Iris pigment epithelial cell (primary cell): Measurements from ENCODE around the gene ERGIC1.

Experiments
- DNase-seq: peaks from one replicate; pipeline ENCODE4 v3.0.0-alpha.2; 2011; ENCODE audit warnings: low read depth

Gene ERGIC1

DNA sequence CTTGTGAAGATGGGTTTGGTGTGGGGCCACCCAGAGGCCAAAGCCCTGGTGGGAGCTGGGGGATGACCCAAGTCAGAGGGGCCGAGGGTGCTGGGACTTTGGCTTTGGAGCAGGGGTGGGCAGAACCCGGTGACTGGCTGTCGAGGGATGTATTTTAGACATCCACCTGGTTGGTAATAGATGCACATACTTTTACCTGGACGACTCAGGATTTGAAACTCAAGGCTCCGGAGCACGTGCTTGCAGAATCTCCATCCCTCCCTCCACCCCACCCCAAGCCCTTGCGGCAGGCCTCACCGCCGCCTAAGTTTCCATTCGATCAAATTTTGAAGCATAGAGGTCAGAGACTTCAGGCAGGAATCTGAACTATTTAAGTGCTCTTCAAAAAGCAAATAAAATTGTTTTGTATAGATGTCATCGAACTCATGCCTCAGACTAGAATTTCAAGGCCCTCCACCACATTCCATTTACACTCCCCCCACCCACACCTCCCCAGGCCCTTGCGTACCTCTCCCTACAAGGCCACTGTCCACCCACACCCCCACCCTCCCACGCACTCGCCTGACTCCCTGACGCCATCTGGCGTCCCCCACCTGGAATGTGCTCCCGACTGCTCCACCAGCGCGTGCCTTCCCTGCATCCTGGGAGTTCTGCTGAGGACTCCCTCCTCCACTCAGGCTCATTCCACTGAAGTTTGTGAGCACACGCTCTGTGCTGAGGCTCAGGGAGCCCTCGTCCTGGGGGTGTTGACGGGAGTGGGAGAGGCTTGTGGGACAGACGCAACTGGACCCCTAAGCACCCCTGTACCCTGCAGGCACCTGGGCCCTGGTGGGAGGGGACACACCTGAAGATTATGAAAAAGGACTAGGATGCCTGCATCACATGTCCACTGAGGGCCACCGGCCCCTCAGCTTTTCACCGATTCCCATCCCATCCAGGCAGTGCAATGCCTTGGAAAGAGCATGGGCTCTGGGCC lies 68.7 kb downstream of the ERGIC1 start:
- DNase-seq: peak; percentile 99

DNA sequence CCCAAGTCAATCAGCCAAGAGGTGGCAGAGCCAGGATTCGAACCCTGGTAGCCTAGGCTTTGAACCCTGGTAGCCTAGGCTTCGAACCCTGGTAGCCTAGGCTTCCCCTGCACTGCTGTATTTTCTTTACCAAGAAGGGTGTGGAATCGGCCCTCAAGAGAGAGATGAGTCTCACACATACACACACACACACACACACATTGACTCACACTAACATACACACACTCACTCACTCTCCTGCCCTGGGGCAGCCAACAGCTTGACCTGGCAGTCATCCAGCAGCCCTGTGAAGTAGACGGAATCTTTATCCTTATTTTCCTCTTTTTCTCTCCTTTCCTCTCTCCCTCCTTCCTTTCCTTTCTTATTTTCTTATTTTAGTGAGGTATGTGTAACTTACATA lies 69.7 kb downstream of the ERGIC1 start:
- peak; percentile 95 for DNase-seq

DNA sequence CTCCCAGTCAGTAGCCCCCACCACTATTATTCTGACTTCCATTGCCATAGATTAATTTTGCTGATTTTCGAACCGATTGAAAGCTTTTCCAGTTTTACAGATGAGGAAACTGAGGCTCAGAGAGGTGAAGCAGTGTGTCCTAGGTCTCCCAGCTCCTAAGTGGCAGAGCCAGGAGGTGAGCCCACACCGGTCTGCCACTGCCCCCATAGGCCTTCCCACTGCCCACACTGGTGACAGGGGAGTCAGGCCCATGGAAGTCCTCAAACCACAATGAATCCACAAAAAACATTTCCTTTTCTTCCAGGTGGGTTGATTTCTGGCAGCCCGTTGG lies 70.2 kb downstream of the ERGIC1 start:
- DNase-seq: no peak

DNA sequence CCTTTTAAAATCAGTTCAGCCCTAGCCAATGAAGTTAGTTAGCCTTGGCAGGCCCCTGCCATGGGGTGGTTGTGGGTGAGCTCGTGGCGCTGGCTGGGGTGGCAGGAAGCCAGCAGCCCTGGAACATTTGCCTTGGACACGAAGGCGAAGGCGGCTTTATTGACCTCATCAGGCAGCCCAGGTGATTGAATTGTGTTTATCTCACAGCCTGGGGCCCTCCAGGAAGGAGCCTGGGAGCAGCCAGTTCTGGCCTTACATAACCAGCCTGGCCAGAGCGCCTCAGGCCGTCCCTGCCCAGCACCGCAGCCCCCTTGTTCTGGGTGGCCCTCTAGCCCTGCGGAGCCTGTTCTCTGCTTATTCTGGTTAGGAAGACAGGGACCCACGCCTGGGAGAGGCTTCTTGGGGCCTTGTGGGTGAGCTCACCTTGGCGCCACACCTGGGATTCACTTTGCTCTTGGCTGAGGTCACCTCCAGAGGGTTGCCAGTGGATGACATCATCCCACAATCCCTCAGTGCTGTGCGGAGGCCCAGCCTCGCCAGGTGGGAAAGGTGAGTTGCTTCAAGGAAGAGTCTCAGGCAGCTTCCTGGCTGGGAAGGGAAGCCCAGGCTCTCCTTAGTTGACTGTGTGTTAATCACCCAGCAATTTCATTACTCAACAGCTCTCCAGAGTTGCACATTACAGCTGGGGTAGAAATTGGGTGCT lies 70.7 kb downstream of the ERGIC1 start:
- DNase-seq: peak; percentile 95

DNA sequence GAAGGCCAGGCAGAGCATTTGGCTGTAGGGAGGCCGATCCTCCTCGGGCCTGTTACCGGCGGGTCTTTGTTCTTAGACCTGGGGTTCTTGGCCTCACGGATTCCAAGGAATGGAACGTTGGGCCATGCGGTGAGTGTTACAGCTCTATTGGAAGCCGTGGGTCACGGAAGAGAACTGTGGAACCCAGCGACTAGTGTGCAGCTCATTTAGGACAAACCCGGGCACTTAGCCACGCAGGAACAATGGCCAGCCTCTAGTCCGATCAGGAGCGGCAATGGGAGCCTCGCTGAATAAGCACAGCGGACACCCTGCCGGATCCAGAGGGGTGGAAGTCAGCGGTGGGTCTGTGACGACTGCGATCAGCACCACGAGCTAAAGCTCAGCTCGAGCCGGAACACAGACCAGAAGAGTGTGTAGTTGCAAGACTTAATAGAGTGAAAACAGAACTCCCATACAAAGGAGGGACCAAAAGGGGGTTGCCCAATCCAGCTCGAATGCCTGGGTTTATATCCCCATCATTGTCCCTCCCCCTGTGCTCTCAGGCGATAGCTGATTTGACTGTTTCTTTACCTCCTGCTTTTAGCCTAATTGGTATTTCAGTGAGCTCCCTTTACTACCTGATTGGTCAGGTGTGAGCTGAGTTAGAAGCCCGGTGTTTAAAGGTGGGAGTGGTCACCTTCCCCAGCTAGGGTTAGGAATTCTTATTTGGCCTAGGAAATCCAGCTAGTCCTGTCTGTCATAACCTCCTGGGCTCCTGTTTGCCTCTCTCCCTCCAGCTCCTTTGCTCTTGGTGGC lies 71.5 kb downstream of the ERGIC1 start:
- no peak for DNase-seq

DNA sequence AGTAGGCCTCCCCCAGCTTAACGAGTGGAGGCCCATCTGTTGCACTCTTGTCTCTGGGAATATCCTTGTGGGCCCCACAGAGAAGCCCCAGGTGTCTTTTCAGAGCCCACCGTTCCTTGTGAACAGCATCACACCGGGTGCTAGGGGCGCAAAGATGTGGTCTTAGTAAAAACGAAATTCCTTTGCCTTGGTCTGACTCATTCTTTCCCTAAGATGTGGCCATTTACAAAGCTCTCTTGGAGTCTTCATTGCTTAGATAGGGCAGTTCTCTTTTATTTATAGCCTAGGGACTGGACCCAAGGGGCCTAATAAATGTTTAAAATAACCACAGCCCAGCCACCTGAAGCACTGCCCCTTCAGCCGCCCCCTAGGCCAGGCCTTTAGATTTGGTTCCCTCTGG lies 72.4 kb downstream of the ERGIC1 start:
- peak; percentile 90 for DNase-seq

DNA sequence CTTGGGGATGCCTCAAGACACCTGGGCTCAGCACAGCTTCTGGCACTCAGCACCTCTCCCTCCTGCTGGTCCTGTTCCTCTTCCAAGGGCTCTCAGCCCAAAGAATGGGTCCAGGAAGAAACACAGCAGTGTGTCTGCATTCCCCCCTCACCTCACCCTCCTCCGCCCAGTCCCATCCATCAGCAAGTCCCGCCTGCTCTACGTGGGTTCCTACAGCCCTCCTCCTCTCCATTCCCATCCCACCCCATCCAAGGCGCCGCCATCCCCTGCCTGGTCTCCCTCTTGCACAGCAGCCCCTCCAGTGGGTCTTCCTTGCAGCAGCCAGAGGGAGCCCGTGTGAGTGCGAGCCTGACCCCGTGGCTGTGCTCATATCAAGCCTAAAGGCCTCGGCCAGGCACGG lies 72.8 kb downstream of the ERGIC1 start:
- no peak for DNase-seq

DNA sequence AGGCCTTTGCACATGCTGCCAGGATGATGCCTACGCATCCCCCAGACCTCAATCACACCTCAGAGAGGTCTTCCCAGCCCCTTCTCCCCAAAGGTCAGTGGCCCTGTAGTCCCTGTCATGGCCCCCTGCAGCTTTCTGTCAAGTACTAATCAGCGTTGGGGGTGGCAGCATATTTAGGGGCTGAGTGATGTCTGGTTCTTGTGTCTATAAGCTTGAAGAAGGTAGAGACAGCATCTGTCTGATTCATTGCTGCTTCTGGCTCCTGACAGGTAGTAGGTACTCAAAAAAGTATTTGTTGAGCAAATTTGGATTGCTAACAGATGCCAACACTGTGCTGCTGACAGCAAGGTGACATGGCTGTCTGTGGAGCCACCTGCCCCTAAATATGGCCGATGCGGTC lies 73.6 kb downstream of the ERGIC1 start:
- DNase-seq: no peak

DNA sequence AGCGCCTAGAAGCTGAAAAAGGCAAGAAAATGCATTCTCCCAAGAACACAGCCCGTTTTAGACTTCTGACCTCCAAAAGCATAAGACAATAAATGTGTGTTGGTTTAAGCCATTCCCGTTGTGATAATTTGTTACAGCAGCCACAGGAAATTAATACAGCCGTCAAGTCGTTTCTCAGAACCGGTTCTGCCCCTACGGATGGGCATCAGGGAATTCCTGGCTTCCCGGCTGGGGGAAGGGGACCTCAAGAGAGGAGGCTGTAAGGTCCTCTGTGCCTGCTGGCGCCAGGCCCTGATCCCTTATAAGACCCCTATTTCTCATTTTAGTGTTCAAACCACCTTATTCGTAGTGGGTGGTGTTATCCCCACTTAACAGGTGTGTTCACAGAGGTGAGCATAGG lies 74.6 kb downstream of the ERGIC1 start:
- no peak for DNase-seq

DNA sequence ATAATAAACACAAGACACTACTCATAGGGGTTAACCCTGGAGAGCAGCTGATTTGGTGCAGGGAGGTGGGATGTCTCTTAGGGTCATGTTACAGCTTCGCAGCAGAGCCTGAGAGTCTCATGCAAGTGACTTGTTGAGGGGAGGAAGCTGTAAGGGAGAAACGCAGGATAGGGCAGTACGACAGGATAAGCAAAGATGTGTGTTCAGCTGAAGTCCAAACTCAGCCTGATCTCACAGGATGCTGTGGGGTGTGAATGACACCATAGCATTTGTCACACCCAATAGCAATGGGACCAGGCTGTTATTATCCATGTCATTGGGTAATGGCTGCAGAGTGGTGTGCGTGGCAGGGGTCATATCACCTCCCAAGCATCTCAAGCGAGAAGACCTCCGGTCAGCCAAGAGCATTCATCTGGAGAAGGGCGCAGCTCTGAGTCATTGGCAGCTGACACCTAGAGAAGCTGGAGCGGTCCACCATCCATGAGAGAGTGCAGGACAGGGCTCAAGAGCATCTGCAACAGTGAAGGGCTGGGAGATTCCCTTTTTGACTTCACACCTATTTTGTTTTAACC lies 76.0 kb downstream of the ERGIC1 start:
- DNase-seq: peak; percentile 94

DNA sequence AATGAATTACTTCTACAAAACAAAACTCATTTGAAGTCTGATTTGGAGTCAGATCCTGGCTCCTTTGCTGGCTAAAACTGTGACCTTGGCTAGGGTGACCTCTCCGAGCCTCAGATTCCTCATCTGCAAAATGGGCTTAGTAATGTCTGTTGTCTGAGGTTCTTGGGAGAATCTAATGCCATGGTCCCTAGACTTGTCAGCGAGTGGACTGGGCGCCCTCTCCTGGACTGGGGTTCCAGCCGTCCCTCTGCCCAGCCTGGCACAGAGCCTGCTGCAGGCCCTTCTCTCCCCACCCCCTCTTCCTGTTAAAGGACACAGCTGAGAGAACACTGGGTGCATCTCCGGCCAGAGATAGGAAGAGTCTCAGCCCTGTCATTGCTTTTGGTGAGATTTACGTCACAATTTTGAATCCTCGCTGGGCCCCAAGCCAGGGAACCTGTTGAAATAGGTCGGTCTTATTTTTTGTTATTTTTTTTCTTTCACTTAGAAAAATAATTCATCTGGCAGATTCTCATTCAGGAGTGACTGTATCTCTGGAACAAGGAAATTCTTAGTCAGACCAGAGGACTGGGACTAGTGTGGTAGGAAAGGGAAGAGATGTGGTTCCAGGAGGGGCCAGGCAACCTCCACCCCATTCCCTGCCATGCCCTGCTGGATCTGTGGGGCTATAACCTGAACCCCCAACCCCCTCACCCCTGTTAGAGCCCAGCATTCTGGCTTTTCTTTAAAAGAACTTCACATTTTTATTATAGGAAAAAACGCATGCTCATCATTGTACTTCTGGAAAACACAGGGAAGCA lies 77.0 kb downstream of the ERGIC1 start:
- peak; percentile 97 for DNase-seq

DNA sequence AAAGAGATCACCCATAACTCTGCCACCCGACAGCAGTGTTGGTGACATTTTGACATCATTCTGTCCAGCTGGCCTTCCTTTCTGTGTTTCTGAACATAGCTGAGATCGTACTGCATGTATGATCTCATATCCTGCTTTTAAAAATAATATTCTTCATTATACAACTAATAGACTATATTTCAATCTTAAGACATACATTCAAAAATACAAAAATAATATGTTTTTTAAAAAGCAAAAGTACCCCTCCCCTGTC lies 77.5 kb downstream of the ERGIC1 start:
- DNase-seq: no peak

DNA sequence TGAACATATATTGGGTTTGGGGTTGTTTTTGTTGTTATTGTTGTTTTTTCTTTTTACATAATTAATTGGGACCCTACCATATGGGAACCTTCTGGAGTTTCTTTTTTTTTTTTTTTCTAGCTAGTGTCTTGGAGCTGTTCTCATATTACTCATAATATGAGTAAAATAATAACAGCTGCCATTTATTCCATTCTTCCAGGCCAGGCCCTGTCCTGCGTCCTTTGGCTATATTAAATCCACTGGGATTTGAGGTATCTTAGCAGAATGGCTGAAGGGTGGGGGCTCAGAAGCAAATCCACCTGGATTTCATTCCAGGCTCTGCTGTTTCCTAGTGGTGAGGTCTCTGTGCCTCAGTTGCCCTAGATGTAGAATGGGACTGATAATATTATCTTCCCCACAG lies 77.9 kb downstream of the ERGIC1 start:
- DNase-seq: no peak

DNA sequence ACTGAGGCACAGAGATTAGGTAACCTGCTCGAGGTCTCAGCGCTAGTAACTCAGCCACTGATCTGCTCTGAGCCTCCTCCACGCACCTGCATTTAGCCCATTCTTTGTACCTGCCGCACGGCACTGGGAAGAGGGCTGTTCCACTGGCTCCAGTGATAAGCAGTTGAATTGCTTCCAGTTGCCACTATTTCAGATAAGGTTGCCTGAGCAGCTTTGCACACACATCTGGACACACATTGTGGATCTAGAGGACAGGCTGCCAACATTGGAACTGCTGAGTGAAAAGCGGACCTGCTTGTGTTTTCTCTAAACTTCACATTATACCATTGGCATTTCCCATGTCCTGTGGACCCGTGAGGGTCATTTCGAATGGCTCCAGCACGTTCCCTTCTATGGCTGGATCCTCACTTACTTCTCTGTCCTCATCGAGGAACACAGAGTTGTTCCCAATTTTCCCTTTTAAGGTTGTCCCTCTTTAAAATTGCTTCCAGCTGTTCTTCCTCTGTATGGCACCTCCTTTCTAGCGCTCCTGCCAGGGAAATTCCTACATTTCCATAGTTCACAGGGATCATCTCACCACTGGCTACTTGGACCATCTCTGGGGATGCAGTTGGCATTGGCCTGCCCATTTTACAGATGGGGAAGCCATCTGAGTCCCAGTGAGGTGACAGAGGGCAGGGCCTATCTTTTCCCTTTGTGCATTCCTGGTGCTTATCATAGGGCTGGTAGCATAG lies 79.2 kb downstream of the ERGIC1 start:
- no peak for DNase-seq

DNA sequence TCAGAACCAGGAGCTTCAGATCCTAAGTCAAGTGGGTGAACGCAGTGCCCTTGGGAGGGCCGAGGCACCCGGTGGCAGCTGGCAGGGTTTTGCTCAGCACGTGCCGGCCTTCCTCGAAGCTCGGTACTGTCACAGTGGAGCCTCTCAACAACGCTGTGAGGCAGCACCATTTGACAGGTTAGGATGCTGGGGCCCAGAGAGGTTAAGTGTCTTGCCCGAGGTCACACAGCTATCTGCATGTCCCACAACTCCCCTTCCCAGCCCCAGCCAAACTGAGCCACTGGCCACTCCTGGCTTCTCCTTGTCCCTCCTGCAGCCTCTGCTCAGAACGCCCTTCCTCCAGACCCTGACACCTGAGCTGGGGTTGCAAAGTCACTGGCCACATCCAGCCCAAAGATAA lies 81.5 kb downstream of the ERGIC1 start:
- no peak for DNase-seq

DNA sequence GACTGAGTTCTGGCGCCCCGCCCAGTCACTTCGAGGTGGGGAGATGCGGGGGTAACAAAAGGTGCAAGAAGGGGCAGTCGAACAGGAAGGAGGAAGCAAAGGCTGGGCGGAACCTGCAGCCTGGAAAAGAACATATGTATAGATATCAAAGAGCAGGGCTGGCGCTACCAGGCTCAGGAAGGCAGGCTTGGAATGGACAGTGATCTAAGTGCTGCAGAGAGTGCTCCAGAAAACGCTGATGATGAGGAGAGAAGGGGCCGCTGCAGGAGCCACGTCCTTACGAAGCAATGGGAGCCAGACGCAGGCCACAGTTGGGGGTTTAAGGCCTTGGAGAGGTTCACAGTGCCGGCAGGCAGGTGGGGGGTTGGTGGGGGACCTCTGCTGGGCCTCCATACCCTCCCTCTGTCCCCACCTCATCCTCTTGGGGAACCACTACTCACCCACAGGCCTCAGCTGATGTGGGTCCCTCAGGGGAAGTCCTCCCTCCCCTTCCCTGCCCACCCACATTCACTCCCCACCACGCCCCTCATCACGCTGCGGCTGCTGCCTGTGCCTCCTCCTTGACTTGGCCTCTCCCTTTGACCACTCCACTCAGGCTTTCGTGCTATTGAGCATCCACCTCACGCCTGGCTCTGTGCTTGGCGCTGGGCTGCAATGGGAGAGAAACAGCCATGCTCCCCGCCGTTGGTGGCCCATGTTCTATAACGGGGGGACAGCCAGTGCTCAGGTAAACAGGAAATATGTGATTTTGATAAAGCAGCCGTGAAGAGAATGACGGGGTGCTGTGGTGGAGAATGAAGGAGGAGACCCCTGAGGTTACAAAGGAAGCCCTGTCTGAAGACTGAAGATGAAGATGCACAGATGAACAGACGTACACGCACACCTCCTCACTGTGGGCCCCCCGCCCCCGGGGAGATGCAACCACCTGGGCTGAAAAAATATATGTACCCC lies 84.6 kb downstream of the ERGIC1 start:
- no peak for DNase-seq

DNA sequence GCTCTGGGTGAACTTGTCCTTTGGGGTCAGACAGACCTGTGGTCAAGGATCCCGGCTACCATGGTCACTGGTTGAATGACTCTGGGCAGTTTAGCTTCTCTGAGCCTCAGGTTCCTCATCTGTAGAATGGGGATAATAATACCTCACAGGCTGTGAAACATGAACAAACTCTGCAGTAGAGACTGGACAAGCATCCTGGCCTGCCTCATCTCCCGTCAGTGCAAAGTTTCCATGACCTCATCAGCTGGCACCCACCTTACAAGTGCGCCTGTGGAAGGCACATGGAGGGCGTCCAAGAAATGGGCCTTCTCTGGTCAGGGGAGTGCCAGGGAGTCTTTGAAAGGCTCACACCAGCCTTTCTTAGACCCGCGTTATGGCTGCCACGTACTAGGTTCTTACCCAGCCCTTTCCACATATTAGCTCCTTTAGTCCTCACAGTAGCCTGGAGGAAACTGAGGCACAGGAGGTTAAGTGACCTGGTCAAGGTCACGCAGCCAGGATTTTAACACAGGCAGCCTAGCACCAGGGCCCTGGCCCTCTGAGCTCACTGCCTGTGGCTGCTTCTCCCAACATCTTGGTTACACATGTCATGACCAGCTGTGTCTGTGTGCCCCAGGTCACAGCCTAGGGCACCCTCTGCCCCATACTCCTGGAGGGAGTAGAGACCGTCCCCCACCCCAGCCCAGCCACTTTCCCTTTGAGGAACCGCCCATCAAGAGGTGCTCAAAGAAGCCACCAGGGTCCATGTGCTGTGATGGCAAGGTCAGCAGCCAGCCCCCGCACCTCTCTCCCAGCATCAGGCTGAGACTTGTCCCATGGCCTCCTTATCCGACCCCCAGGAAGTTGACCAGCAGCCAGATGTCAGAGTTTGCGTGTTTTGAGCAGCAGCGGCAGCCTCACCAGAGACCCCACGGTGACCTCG lies 85.7 kb downstream of the ERGIC1 start:
- DNase-seq: peak; percentile 45

DNA sequence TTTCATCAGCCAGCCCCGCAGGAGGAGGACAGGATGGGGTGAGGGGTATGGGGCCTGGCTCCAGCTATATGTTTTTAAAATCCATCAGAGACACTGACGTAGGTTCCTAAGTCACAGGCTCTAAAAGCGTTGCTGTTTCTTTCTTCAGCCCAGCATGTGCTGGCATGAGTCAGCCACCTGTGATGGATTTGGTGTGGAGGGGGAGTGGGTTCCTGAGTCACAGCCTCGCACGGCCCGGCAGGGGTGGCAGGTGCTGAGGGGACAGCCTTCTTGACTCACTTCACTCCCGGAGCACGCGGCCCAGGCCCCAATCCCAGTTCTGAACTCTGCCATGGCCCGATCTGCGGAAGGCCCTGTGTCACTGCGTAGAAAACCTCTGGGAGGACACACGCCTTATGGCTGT lies 86.4 kb downstream of the ERGIC1 start:
- DNase-seq: peak; percentile 99

DNA sequence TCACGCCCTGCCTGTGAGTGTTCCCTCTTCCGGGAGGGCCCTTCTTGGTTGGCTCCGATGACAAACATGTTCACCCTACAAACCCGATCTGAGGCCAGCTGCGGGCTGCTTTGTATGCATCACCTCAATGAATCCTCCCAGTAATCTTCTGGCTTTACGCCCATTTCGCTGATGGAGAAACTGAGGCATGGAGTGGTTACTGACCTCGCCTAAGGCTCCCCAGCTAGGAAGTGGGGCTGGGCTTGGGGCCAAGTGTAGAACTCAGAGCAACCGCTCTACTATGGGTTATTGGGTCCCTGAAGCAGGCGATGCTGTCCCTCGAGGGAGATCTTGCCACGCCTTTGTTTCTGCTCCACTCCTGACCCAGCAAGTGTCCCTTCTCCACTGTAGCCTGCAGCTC lies 86.9 kb downstream of the ERGIC1 start:
- DNase-seq: no peak
